Measurements from ENCODE around the gene RAB17.

RAB17 gene, protein sequence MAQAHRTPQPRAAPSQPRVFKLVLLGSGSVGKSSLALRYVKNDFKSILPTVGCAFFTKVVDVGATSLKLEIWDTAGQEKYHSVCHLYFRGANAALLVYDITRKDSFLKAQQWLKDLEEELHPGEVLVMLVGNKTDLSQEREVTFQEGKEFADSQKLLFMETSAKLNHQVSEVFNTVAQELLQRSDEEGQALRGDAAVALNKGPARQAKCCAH

DNA sequence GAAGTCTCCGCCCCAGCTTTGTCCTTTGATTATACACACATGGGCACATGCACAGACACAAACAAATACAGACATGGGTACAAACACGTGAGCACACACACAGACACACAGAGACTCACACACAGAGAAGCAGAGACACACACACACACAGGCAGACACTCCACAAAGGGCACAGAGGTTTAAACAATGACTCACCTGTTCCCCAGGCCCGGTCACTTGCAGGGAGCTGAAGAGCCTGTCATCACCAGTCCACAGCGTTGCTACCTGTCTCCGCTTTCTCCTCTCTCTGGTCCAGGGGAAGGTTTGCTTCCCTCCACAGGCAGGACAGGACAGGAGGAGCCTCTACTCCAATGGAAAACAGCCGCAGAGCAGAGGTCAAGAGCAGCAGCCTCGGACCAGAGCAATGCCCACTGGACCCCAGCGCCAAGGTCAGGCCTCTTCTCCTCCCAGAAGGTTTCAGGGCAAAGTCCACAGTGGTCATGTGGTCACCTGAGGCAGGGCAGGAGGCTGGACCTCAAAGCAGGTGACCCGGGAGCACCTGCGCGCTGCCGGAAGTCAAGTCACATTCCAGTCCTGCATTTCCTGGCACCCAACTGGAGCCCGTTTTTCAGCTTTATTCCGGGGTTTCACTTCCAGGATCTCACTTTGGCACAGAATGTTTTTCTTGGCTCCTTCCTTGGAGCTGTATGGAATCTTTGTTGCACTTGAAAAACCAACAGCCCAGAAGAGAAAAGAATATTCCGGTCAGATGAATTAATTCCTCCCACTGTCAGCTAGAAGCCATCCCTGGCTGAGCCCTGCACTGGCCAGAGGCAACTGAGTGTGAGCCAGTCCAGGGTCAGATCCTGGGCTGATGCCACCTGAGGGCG lies at the start of gene RAB17:
TSS of gene RAB17 (minus strand) at position 463 of the 869 bp plus-strand sequence. CDS start 4,580 bp downstream, outside the sequence.
- DNase-seq (ENCODE audit: low read depth in 2 of 2): no peak

DNA sequence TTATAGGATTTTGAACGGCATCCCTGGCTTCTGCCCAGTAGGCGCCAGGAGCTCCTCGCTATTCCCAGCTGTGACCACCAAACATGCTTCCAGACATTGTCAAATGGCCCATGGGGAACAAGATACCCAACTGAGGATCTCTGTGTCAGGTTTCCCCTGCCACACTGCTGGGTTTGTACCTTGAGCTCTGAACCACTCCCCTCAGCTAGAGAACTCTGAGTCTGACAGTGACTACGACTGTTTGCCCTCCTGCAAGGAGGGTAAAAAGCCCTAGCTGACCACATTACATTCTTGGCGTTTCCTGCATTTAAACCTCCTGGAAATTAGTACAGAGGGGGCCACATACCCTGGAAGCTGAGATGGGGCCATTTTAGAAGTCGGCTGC lies 49.3 kb upstream of the RAB17 start:
- no peak for DNase-seq (ENCODE audit: low read depth in 2 of 2)

DNA sequence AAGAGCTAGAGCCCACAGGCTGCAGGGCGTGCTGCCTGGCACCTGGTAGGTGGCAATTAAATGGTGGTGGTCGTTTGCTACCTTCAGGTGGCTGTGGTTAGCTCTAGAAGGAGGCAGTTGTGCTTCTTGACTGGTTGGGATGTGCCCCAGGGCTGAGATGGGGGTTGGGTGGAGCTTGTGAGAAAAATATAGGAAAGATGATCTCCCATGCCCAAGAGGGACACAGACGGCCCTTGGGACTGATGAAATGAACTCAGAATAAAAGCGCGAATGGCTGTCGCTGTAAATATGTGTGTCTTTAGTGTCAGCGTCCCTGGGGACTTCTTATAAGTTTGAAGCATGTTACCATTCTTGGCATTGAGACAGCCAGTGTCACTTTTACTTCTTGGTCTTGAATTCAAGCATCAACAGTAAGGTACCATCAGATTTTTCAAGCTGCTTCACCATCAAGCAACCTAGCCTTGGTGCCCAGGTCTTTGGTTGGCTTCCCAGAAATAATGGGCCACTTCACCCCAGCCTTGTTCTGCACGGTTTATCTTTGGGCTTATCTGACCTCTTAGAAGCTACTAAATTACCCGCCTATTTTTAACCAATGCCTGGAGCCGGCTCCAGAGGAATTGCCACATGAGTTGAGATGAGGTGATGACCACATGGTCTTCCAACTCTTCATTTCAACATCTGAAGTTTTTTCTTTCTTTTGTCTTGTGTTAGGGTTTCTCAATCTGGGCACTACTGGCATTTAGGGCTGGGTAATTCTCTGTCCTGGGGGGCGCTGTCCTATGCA lies 48.7 kb upstream of the RAB17 start:
- no peak for DNase-seq (ENCODE audit: low read depth in 2 of 2)

DNA sequence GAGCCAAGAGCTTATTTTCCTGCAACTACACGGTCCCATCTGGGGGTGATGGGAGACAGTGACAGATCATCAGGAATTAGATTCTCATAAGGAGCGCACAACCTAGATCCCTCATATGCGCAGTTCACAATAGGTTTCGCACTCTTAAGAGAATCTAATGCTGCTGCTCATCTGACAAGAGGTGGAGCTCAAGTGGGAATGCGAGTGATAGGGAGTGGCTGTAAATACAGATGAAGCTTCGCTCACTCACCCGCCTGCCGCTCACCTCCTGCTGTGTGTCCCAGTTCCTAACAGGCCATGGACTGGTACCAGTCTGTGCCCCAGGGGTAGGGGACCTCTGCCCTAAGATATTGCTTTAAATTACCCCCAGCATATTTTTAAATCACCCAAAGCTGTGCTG lies 47.6 kb upstream of the RAB17 start:
- no peak for DNase-seq (ENCODE audit: low read depth in 2 of 2)

DNA sequence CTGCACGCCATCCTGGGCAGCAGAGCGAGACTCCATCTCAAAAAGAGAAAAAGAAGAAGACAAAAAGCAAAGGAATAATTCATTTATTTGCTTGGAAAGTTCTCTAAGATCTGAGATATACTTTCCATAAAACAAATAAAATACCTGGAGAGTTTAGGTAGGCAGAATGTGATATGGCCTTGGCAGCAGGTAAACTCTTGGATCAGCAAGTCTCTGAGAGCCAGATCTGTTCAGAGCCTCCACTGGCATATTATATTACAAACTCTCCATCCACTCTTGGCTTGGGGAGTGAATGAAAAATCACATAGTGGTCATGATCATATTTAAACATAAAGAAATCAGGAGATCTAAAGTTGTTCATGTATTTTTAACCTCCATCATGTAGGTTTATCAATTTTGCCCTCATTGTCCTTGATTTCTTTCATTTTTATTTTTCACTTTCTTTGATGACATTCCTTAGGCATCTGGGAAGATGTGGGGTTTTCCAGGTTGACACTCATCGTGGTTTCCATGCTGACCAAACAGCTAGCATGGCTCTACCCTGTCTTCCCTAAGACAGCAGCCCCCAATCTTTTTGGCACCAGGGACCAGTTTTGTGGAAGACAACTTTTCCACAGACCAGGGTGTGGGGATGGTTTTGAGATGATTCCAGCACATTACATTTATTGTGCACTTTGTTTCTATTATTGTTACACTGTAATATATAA lies 47.0 kb upstream of the RAB17 start:
- no peak for DNase-seq (ENCODE audit: low read depth in 2 of 2)

DNA sequence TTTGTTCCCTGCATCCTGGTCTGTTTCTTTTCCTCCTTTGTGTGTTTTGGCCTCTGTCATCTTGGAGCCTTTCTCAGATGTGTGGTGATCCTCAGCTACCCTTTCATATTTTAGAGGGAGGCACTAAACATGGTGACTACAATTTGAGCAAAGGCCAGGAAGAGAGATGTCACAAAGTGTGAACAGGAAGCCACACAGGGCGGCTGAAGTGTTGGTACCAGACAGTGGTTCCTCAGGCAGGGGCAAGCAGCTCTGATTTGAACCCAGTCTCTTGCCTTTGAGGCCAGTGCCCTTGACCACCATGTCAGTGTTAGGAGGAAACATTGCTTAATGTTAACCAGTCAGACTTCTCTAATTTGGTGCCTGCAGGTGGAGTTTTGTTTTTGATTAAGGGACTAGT lies 46.0 kb upstream of the RAB17 start:
- no peak for DNase-seq (ENCODE audit: low read depth in 2 of 2)

DNA sequence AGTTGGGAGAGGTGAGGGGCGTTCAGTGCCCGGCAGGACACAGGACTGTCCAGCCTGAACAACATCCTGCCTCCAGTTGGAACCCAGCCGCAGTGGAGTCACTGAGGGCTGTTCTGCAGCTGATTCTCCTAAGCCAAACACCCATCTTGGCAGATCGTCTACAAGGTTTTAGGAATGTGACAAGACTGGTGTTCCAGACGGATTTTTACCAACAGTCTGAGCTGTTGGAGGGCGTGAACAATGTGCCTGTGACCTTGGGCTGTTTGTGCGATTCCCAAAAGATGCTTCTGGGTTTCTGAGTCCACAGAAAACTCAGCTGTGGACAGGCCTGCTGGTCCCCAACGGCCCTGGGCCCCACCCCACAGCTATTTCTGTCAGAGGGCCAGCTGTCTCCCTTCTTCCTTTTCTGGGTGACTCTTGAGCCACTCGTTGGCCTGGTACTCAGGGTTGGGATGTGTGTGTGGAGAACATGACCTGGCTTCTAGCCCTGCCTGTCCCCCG lies 42.6 kb upstream of the RAB17 start:
- no peak for DNase-seq (ENCODE audit: low read depth in 2 of 2)

DNA sequence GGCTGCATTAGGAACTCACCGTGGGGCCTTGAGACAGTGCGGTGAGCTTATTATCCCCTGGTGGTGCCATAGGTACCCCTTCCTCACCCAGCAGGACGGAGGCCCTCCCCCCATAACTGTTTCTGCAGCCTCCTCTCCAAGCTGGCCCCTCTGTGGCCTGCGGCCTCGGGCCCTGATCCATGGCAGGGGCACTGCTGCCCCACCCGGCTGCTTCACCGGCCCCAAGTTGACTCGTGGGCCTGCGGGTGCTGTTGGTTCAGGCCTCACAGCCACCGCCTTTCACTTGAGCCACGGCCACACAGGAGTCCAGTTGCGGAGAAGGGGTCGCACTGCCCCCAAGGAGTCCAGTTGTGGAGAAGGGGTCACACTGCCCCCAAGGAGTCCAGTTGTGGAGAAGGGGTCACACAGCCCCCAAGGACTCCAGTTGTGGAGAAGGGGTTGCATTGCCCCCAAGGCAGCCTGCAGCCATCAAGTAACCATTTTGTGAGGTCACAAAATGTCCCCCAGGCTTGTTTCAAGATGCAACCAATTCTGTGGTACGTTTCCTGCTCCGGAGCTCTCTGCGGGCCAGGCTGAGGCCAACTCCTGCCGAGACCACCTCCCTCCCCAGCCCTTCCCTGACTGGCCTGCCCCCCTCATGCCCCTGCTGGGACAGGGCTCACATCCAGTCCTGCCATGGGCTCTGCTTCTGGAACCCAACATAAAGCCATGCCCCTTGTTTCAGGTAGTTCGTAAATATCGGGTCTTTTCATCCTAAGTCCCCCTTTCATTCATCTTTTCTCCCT lies 41.5 kb upstream of the RAB17 start:
- DNase-seq (ENCODE audit: low read depth in 2 of 2): no peak

DNA sequence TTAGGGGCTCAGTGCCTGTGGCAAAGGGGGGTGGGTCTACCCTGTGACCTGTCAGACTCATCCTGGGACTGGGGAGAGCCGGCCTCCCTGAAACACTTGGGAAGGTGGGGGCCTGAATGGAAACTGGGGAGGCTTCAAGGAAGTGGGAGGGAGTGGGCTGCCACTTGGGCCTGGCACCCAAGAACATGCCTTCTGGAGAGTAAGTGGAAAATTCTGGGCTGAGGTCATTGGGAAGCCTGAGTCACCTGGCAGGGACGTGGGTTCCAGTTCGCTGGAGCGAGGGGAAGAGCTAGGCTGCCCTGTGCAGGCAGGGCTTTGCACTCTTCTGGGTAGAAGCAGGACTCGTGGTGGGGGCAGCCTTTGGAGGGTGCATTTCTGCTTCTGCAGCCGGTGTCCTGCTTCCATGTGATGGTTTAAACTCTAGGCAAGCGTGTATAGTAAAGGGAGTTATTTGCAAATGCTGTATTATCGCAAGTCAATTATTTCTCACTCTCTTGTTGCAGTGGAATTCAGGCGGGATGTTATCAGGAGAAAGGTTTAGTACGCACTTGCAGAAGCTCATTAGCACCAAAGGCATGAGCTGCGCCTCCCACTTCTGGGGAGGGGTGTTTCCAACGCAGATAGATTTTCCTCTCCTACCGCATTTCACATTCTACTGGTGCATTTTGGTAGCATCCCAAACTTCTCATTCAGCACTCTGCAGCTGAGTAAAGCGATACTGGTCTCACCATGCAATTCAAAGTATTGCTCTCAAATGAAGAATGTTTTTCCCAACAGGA lies 40.7 kb upstream of the RAB17 start:
- no peak for DNase-seq (ENCODE audit: low read depth in 2 of 2)

DNA sequence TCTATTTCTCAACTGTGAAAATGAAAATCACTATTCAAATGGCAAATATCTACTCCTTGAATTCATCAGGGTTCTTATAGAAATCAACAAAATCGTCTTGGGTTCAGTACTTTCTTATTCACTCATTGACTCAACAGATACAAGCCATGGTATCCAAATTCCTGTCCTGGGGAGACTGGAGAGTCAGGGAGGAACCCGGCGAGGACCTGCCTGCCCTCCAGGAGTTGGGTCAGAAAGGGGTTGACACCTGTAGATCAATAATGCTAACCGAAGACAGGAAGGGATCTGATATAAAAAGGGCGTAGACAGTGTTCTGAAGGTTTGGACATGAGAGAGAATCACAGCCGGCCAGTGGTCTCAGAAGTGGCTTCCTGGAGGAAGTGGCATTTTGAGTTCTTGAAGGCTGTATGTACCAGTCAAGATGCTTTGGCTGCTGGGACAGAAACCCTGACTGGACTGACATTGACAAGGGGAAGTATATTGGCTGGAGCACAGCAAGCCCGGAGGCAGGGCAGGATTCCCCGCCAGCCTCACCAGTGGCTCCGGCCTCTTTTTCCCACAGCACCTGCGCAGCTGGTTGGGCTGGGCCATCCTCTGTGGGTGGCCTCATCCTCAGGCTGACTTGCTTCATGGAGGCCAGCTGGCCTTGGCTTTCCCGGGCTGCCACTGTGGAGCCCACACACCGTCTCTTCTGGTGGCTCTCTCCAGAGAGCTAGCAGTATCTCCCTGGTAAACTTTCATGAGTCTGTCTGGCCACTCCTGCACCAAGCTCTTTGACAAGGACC lies 39.9 kb upstream of the RAB17 start:
- DNase-seq (ENCODE audit: low read depth in 2 of 2): no peak

DNA sequence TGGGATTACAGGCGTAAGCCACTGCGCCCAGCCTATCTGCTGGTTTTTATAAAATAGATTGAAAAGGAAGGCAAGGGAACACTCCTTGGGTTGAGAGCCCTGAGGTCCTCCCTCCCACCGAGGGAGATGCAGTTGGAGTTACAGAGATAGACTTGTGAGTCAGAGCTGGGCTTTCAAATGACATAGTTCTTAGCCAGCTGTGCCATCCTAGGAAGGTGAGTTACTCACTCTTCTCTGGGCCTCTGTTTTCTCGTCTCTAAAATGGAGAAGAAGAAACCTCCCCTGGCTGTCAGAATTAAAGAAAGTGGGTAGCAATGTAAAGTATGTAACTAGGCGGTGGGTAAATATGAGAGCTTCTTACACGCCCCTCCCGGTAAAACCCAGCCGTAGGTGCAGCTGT lies 39.2 kb upstream of the RAB17 start:
- DNase-seq (ENCODE audit: low read depth in 2 of 2): no peak

DNA sequence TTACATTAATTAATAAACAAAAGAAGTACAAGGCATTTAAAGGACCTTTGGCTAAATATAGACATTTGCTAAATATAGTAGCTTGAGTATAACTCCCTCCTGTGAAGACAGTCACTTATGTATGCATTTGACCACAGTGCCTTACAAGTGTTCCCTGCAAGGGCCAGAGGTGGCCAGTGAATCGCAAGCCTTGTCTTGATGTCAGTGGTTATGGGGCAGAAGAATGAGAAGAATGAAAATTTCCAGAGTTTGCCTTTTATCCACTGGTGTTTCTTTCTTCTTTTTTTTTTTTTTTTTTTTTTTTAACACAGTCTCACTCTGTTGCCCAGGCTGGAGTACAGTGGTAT lies 38.6 kb upstream of the RAB17 start:
- DNase-seq (ENCODE audit: low read depth in 2 of 2): no peak

DNA sequence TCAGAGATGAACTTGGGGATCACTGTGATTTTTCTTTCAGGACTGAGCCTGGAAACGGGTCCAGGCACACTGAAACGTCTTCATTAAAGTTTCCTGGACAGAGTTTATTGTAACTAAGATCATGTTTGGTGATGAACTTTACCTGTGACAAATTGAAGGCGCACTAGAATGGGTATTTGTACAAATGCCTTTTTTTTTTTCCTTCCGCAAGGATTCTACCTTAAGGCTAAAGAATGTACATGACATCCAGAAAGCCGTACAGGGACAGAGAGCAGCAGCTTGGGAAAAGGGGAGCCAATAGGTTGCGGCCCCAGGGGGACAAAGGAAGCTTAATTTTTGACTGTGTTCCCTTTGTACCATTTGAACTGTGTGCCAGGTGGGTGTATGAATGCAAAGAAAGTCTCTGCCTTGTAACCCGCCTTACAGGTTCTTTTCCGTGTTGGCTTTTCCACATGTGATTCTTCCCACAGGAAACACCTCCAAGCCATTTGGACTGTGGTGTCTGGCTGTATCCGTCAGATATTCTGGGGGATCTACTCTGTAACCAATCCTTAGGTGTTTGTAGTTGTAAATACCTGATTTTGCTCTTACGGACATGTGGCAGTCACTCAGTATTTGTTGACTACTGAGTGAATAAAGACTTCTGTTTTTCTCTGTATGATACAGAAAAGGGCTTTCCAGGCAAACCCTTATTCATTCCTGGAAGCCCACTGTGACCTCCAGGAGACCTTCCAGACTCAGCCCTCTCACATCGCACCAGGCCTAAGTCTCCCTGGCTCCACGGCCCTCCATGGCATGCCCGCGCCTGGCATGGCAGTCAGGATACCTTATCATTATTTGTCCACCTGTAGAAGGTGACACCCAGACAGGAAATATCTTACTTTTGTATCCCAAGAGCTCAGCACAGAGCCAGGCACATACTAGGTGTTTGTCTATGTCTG lies 38.0 kb upstream of the RAB17 start:
- DNase-seq (ENCODE audit: low read depth in 2 of 2): no peak

DNA sequence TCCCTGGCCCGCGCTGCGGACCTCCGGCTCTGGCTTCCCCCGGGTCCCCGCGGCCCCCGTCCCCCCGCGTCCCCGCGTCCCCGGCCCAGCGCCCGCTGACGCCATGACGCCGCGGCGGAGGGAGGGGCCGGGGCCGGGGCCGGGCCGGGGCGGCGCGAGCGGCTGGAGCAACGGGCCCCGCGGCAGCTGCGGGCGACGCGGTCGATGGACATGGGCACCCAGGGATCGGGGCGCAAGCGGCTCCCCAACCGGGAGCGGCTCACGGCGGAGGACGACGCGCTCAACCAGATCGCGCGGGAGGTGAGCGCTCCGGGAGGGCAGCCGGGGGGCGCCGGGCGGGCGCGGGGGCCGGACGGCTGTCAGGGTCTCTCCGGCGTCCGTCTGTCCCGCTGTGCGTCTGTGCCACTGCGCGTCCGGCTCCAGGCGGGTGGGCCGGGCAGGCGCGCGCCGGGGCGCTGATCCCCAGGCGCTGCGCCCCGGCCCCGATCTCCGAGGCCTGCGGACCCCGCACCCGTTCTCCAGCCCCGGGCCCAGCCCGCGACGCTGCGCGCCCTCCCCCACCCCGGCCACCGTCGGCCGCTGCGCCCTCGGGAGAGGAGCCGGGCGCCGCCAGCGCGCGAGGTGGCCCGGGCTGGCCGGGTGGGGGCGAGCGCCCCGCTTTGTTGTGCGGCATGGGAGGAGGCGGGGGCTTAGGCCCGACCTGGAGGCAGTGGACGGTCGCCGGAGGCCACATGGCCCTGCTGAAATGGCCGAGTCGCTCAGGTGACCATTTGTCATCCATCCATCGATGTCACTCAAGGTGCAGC lies 37.1 kb upstream of the RAB17 start, which contains the start of gene LRRFIP1:
TSS of gene LRRFIP1 (plus strand) at position 147 of the 806 bp plus-strand sequence. CDS start at position 205, 58 bp downstream.
- DNase-seq (ENCODE audit: low read depth in 2 of 2): no peak

DNA sequence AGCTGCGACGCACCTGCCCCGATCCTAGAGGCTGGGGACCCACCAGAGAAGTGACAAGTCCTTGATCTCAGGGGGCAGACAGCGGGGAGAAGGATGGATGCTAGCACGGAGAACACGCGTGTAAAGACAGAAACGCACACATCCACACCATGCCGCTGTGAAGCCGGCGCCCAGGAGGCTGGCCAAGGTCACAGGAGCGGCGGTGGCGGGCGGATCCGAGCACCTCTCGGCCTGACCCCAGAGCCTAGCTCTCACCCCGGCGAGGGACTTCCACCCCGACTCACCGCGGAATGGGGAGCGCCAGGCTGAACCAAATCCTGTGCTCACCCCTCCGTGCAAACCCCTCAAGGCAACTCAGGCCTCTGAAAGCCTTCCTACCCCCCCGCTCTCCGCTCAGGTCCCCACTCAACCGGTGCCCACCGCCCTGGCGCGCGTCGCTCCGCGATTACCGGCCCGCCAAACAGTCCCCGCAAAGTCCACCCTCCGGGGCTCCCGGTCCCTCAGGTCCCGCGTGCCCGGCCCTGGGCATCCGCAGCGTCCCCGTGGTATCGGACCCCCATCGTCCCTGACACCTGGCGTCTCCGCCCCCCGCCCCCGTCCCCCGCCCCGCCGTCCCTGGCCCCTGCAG lies 36.4 kb upstream of the RAB17 start:
- DNase-seq (ENCODE audit: low read depth in 2 of 2): no peak

DNA sequence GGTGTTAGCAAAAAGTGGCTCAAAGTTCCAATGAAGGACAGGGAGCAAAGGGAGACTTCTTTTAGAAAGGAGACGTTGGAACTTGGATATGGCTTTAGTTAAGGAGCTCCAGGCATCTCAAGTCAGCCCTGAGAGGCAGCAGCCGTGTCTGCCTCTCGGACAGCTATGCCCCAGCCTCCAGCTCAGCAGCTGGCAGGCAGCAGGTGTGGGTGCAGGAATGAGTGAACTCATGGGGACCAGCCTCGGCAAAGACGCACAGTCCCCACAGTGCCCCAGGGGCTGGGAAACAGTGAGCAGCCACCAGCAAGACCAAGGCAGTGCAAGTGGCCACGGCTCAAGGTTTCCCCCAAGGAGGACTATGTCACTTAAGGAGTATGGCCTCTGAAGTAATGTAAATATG lies 35.2 kb upstream of the RAB17 start:
- DNase-seq (ENCODE audit: low read depth in 2 of 2): no peak

DNA sequence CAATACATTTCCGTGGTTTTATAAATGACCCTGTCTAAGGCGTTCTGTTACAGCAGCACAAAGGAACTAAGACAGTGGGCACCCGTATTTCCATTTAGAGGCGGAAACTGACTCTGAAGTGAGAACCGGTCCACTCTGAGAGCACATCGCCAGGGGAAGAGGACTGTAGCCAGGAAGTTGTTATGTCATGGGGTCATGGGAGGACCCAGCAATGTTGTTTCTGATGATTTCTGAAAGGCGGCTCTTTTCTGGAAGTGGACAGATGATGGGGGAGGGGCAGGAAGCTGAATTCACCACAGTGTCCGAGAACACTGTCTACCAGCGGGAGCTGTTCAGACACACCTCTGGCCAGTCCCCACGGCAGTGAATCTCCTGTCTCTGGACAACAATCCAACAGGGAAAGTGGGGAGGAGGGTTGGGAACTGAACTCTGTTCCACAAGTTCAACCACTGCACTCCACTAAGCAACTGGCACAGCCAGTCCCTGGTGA lies 34.7 kb upstream of the RAB17 start:
- no peak for DNase-seq (ENCODE audit: low read depth in 2 of 2)
